ENCODE results near the gene NPEPPS. TPM values are rescaled to one million over a fixed set of nuclear protein-coding genes. Genes with fewer than 3 reads are reported as not detected.

NPEPPS gene
- total RNA-seq, 1 donor from 2014 or later = 97.9 TPM

GRCh38 chr17:47630614-47631013 lies 99.7 kb downstream of the NPEPPS start:
- no peak for DNase-seq

- no peak for DNase-seq
Measured at GRCh38 chr17:47632991-47633390, 102.1 kb downstream of the NPEPPS start.

GRCh38 chr17:47633996-47634395 lies 103.1 kb downstream of the NPEPPS start:
- DNase-seq = no peak

GRCh38 chr17:47634870-47635269 lies 104.0 kb downstream of the NPEPPS start:
- DNase-seq = no peak

- no peak for DNase-seq
Measured at GRCh38 chr17:47635734-47636133, 104.8 kb downstream of the NPEPPS start.

- DNase-seq = peak; percentile 46
Measured at GRCh38 chr17:47636273-47637030, 105.5 kb downstream of the NPEPPS start.

- no peak for DNase-seq
Measured at GRCh38 chr17:47638903-47639302, 108.0 kb downstream of the NPEPPS start.

- DNase-seq = no peak
Measured at GRCh38 chr17:47640076-47640475, 109.2 kb downstream of the NPEPPS start.

- DNase-seq = no peak
Measured at GRCh38 chr17:47641202-47641601, 110.3 kb downstream of the NPEPPS start.

- DNase-seq = no peak
Measured at GRCh38 chr17:47643116-47643515, 112.2 kb downstream of the NPEPPS start.

GRCh38 chr17:47644324-47644723 lies 113.4 kb downstream of the NPEPPS start:
- DNase-seq = no peak

- DNase-seq = peak; percentile 100
Measured at GRCh38 chr17:47649153-47649971, 118.5 kb downstream of the NPEPPS start, which contains the start of gene KPNB1. KPNB1 (plus strand) TSS chr17:47649919; CDS start chr17:47650245, 326 bp downstream.

GRCh38 chr17:47649972-47650524 lies 119.1 kb downstream of the NPEPPS start:
- DNase-seq = no peak

GRCh38 chr17:47650525-47651522 lies 119.9 kb downstream of the NPEPPS start:
- peak; percentile 98 for DNase-seq

GRCh38 chr17:47651704-47652103 lies 120.8 kb downstream of the NPEPPS start:
- no peak for DNase-seq

- DNase-seq = peak; percentile 47
Measured at GRCh38 chr17:47652570-47652969, 121.7 kb downstream of the NPEPPS start.

GRCh38 chr17:47653442-47653841 lies 122.5 kb downstream of the NPEPPS start:
- no peak for DNase-seq

GRCh38 chr17:47654991-47655390 lies 124.1 kb downstream of the NPEPPS start:
- no peak for DNase-seq

- DNase-seq = no peak
Measured at GRCh38 chr17:47660064-47660492, 129.2 kb downstream of the NPEPPS start.

GRCh38 chr17:47663912-47664623 lies 133.2 kb downstream of the NPEPPS start:
- peak; percentile 85 for DNase-seq

GRCh38 chr17:47664624-47664941 lies 133.7 kb downstream of the NPEPPS start:
- no peak for DNase-seq

GRCh38 chr17:47665655-47666054 lies 134.7 kb downstream of the NPEPPS start:
- no peak for DNase-seq

All from dermis blood vessel endothelial cell (primary cell).